Measurements from ENCODE around the gene METTL2B. TPM values are rescaled to one million over a fixed set of nuclear protein-coding genes. Genes with fewer than 3 reads are reported as not detected.
"Not testable (repeated sequence)": the region's sequence is repeated elsewhere in the genome, so short reads cannot be mapped to it uniquely, and the experiment has no call there.

Gene METTL2B
- total and polyA plus RNA-seq, 2 donors (not counting 3 experiments of a cell fraction or from before 2014, with no cell fraction given): 15.9 to 30.0 TPM

- no peak overlapping the region for H3K9ac ChIP-seq (replicated peaks; ENCODE audit: extremely low read depth, insufficient read depth, low read length)
- intact Hi-C loops (cut with micrococcal nuclease) (no loop called here), dilution Hi-C loops (cut with MboI; ENCODE audit: extremely low pct_ligation_motif_present, low sequenced_read_pairs) (no loop called here)
- DNase-seq (ENCODE audit: low read depth, low spot score): no peak
- H3K4me1 ChIP-seq (ENCODE audit: control insufficient read depth, extremely low read depth, insufficient read depth, low read length): no peaks in the 10 kb centered on the region
- peaks cover 0 to 4% of the 10 kb centered on the region in 2 experiments for H3K36me3 ChIP-seq (ENCODE audit: control insufficient read depth in 2 of 2, extremely low read depth in 1 of 2, insufficient read depth in 2 of 2, low read length in 2 of 2)
- FAIRE-seq: no peak
- no peak overlapping the region for H2AFZ ChIP-seq (ENCODE audit: low read depth, low read length)
- H3K4me2 ChIP-seq (ENCODE audit: insufficient read depth, low read length): no peak overlapping the region
- no peaks in the 10 kb centered on the region for H3K9me3 ChIP-seq (replicated peaks; ENCODE audit: control insufficient read depth, insufficient read depth, low read length)
- POLR2A ChIA-PET: no interaction called here
- H3K79me2 ChIP-seq (ENCODE audit: control insufficient read depth, insufficient read depth, low read length): no peaks in the 10 kb centered on the region
- no peak overlapping the region for H3K27ac ChIP-seq (ENCODE audit: insufficient read depth, low read depth, low read length)
- H3K9me1 ChIP-seq (replicated peaks; ENCODE audit: control insufficient read depth, extremely low read depth, insufficient read depth, low read length): no peaks in the 10 kb centered on the region
- H3K4me3 ChIP-seq (replicated peaks in 1 of 3; ENCODE audit: insufficient read depth in 1 of 3, low read depth in 1 of 3, low read length in 3 of 3): no peak overlapping the region
- no TSS peak for BruUV-seq (replicated peaks)
- TF ChIP-seq FOS (IDR thresholded peaks at IDR 0.05; ENCODE audit: borderline replicate concordance, insufficient read depth, low read length): no peak
- TF ChIP-seq JUN (IDR thresholded peaks at IDR 0.05; ENCODE audit: borderline replicate concordance, insufficient read depth, insufficient read length, low read depth): no peak
- no peak for TF ChIP-seq MAX (IDR thresholded peaks at IDR 0.05; ENCODE audit: insufficient read depth, insufficient read length)
- no peak for TF ChIP-seq MYC (IDR thresholded peaks at IDR 0.05; ENCODE audit: low read depth, low read length)
- TF ChIP-seq POLR2AphosphoS5 (IDR thresholded peaks at IDR 0.05; ENCODE audit: insufficient read depth, low read depth, low read length): no peak
- TF ChIP-seq GATA2 (IDR thresholded peaks at IDR 0.05; ENCODE audit: insufficient read depth, insufficient read length, low read depth, low read length): no peak
- no peak for TF ChIP-seq CTCF (IDR thresholded peaks at IDR 0.05; ENCODE audit: extremely low read depth in 1 of 2, insufficient read depth in 1 of 2, low read depth in 1 of 2, low read length in 2 of 2)
- TF ChIP-seq EZH2 (IDR thresholded peaks at IDR 0.05; ENCODE audit: borderline replicate concordance, low read depth, low read length, severe bottlenecking): no peak
- CTCF ChIA-PET: no interaction called here
- no peaks in the 10 kb centered on the region for H4K20me1 ChIP-seq (replicated peaks; ENCODE audit: control insufficient read depth, extremely low read depth, insufficient read depth, low read length)
- H3K27me3 ChIP-seq (ENCODE audit: control insufficient read depth in 2 of 2, insufficient read depth in 2 of 2, low read length in 2 of 2): no peaks in the 10 kb centered on the region
These were observed 20.9 kb downstream of the METTL2B start for GRCh38 chr7:128497405-128497804.

GRCh38 chr7:128505416-128505815 lies 28.9 kb downstream of the METTL2B start:
- CTCF ChIA-PET; dilution Hi-C loops (cut with MboI; ENCODE audit: extremely low pct_ligation_motif_present, low sequenced_read_pairs); BruUV-seq (replicated peaks); DNase-seq (ENCODE audit: low read depth, low spot score); H3K36me3 ChIP-seq (ENCODE audit: control insufficient read depth in 2 of 2, extremely low read depth in 1 of 2, insufficient read depth in 2 of 2, low read length in 2 of 2); H3K4me1 ChIP-seq (ENCODE audit: control insufficient read depth, extremely low read depth, insufficient read depth, low read length); H3K27ac ChIP-seq (ENCODE audit: insufficient read depth, low read depth, low read length); H3K9me1 ChIP-seq (replicated peaks; ENCODE audit: control insufficient read depth, extremely low read depth, insufficient read depth, low read length); H3K9me3 ChIP-seq (replicated peaks; ENCODE audit: control insufficient read depth, insufficient read depth, low read length); intact Hi-C loops (cut with micrococcal nuclease); H2AFZ ChIP-seq (ENCODE audit: low read depth, low read length); H3K9ac ChIP-seq (replicated peaks; ENCODE audit: extremely low read depth, insufficient read depth, low read length); POLR2A ChIA-PET; H3K79me2 ChIP-seq (ENCODE audit: control insufficient read depth, insufficient read depth, low read length); H4K20me1 ChIP-seq (replicated peaks; ENCODE audit: control insufficient read depth, extremely low read depth, insufficient read depth, low read length); H3K27me3 ChIP-seq (ENCODE audit: control insufficient read depth in 2 of 2, insufficient read depth in 2 of 2, low read length in 2 of 2); H3K4me2 ChIP-seq (ENCODE audit: insufficient read depth, low read length); H3K4me3 ChIP-seq (replicated peaks in 1 of 3; ENCODE audit: insufficient read depth in 1 of 3, low read depth in 1 of 3, low read length in 3 of 3): not testable (repeated sequence)
- peak; percentile 44 for FAIRE-seq

- FAIRE-seq; H3K9ac ChIP-seq (replicated peaks; ENCODE audit: extremely low read depth, insufficient read depth, low read length); CTCF ChIA-PET; H3K4me3 ChIP-seq (replicated peaks in 1 of 3; ENCODE audit: insufficient read depth in 1 of 3, low read depth in 1 of 3, low read length in 3 of 3); H3K27ac ChIP-seq (ENCODE audit: insufficient read depth, low read depth, low read length); H3K9me1 ChIP-seq (replicated peaks; ENCODE audit: control insufficient read depth, extremely low read depth, insufficient read depth, low read length); H3K79me2 ChIP-seq (ENCODE audit: control insufficient read depth, insufficient read depth, low read length); POLR2A ChIA-PET; H3K4me2 ChIP-seq (ENCODE audit: insufficient read depth, low read length); dilution Hi-C loops (cut with MboI; ENCODE audit: extremely low pct_ligation_motif_present, low sequenced_read_pairs); H3K27me3 ChIP-seq (ENCODE audit: control insufficient read depth in 2 of 2, insufficient read depth in 2 of 2, low read length in 2 of 2); H3K9me3 ChIP-seq (replicated peaks; ENCODE audit: control insufficient read depth, insufficient read depth, low read length); DNase-seq (ENCODE audit: low read depth, low spot score); intact Hi-C loops (cut with micrococcal nuclease); H4K20me1 ChIP-seq (replicated peaks; ENCODE audit: control insufficient read depth, extremely low read depth, insufficient read depth, low read length); H3K4me1 ChIP-seq (ENCODE audit: control insufficient read depth, extremely low read depth, insufficient read depth, low read length); BruUV-seq (replicated peaks); H3K36me3 ChIP-seq (ENCODE audit: control insufficient read depth in 2 of 2, extremely low read depth in 1 of 2, insufficient read depth in 2 of 2, low read length in 2 of 2); H2AFZ ChIP-seq (ENCODE audit: low read depth, low read length): not testable (repeated sequence)
These were observed 30.3 kb downstream of the METTL2B start for GRCh38 chr7:128506819-128507218.
